ENCODE data around the gene ENPP3. TPM values are rescaled to one million over a fixed set of nuclear protein-coding genes. Genes with fewer than 3 reads are reported as not detected.

The ENPP3 gene
- total RNA-seq, result 1.4 and 2.3 TPM in 2 replicates

- intact Hi-C loops (cut with micrococcal nuclease), result no loop called here
- peaks cover 1% of the 10 kb centered on the region for H3K4me1 Mint-ChIP-seq
- DNase-seq, result no peak
- H3K9me3 Mint-ChIP-seq, result no peaks in the 10 kb centered on the region
- no peaks in the 10 kb centered on the region for H3K36me3 Mint-ChIP-seq (ENCODE audit: low read depth)
- H3K4me3 Mint-ChIP-seq, result no peak within 1 kb of the TSS
- no peaks in the 10 kb centered on the region for H3K27me3 Mint-ChIP-seq
- H3K27ac Mint-ChIP-seq, result no peak within 1 kb of the TSS
These were observed at the start of gene ENPP3 for GRCh38 chr6:131636880-131637792. ENPP3 (plus strand) TSS chr6:131637302; CDS start chr6:131637385, 83 bp downstream.

- no peak overlapping the region for H3K27ac Mint-ChIP-seq
- DNase-seq, result no peak
- intact Hi-C loops (cut with micrococcal nuclease), result no loop called here
These were observed 49.2 kb upstream of the ENPP3 start for GRCh38 chr6:131587909-131588308.

GRCh38 chr6:131588643-131589042 is 48.5 kb upstream of the ENPP3 start:
- H3K4me1 Mint-ChIP-seq, result peaks cover 2% of the 10 kb centered on the region
- H3K27ac Mint-ChIP-seq, result peak overlapping the region; percentile 6
- peaks cover 32% of the 10 kb centered on the region for H3K36me3 Mint-ChIP-seq (ENCODE audit: low read depth)
- H3K9me3 Mint-ChIP-seq, result no peaks in the 10 kb centered on the region
- no peak overlapping the region for H3K4me3 Mint-ChIP-seq
- H3K27me3 Mint-ChIP-seq, result no peaks in the 10 kb centered on the region
- intact Hi-C loops (cut with micrococcal nuclease), result no loop called here
- no peak for DNase-seq

More at GRCh38 chr6:131587909-131588308, 49.2 kb upstream of the ENPP3 start:
- no peaks in the 10 kb centered on the region for H3K27me3 Mint-ChIP-seq
- H3K9me3 Mint-ChIP-seq, result no peaks in the 10 kb centered on the region
- H3K36me3 Mint-ChIP-seq (ENCODE audit: low read depth), result peaks cover 33% of the 10 kb centered on the region
- H3K4me1 Mint-ChIP-seq, result peaks cover 2% of the 10 kb centered on the region
- H3K4me3 Mint-ChIP-seq, result no peak overlapping the region

- no peaks in the 10 kb centered on the region for H3K9me3 Mint-ChIP-seq
- H3K36me3 Mint-ChIP-seq (ENCODE audit: low read depth), result peaks cover 43% of the 10 kb centered on the region
- H3K4me1 Mint-ChIP-seq, result peaks cover 2% of the 10 kb centered on the region
- H3K27ac Mint-ChIP-seq, result no peak overlapping the region
- intact Hi-C loops (cut with micrococcal nuclease), result loop anchor here (5.0 kb wide), 1 partner anchor 34 kb away; the partner anchor contains the start of gene MED23
- no peak for DNase-seq
- H3K27me3 Mint-ChIP-seq, result no peaks in the 10 kb centered on the region
- H3K4me3 Mint-ChIP-seq, result no peak overlapping the region
These were observed 44.2 kb upstream of the ENPP3 start for GRCh38 chr6:131592935-131593334.

- peaks cover 47% of the 10 kb centered on the region for H3K36me3 Mint-ChIP-seq (ENCODE audit: low read depth)
These were observed 43.0 kb upstream of the ENPP3 start for GRCh38 chr6:131594074-131594473.

GRCh38 chr6:131597446-131597845 is 39.7 kb upstream of the ENPP3 start:
- intact Hi-C loops (cut with micrococcal nuclease), result no loop called here
- no peak for DNase-seq
- H3K36me3 Mint-ChIP-seq (ENCODE audit: low read depth), result peaks cover 49% of the 10 kb centered on the region

More at GRCh38 chr6:131594074-131594473, 43.0 kb upstream of the ENPP3 start:
- Mint-ChIP-seq H3K4me1 (no peaks in the 10 kb centered on the region), H3K4me3 (no peak overlapping the region), H3K27me3 (no peaks in the 10 kb centered on the region), H3K9me3 (no peaks in the 10 kb centered on the region), H3K27ac (no peak overlapping the region)
- no peak for DNase-seq
- intact Hi-C loops (cut with micrococcal nuclease), result loop anchor here (5.0 kb wide), 1 partner anchor 33 kb away; the partner anchor contains the start of gene MED23

GRCh38 chr6:131600716-131601115 is 36.4 kb upstream of the ENPP3 start:
- H3K36me3 Mint-ChIP-seq (ENCODE audit: low read depth), result peaks cover 48% of the 10 kb centered on the region
- H3K27me3 Mint-ChIP-seq, result no peaks in the 10 kb centered on the region
- H3K4me1 Mint-ChIP-seq, result no peaks in the 10 kb centered on the region
- no peak overlapping the region for H3K27ac Mint-ChIP-seq
- no peaks in the 10 kb centered on the region for H3K9me3 Mint-ChIP-seq
- H3K4me3 Mint-ChIP-seq, result no peak overlapping the region
- no peak for DNase-seq
- intact Hi-C loops (cut with micrococcal nuclease), result no loop called here

More at GRCh38 chr6:131597446-131597845, 39.7 kb upstream of the ENPP3 start:
- no peaks in the 10 kb centered on the region for H3K4me1 Mint-ChIP-seq
- no peak overlapping the region for H3K27ac Mint-ChIP-seq
- H3K4me3 Mint-ChIP-seq, result no peak overlapping the region
- H3K9me3 Mint-ChIP-seq, result no peaks in the 10 kb centered on the region
- H3K27me3 Mint-ChIP-seq, result no peaks in the 10 kb centered on the region

GRCh38 chr6:131602781-131603312 is 34.3 kb upstream of the ENPP3 start:
- Mint-ChIP-seq H3K27me3 (no peaks in the 10 kb centered on the region), H3K4me3 (no peak overlapping the region), H3K36me3 (ENCODE audit: low read depth) (peaks cover 48% of the 10 kb centered on the region), H3K9me3 (no peaks in the 10 kb centered on the region), H3K4me1 (no peaks in the 10 kb centered on the region), H3K27ac (no peak overlapping the region)
- DNase-seq, result no peak
- intact Hi-C loops (cut with micrococcal nuclease), result no loop called here

GRCh38 chr6:131613296-131613925 is 23.7 kb upstream of the ENPP3 start:
- no peak overlapping the region for H3K4me3 Mint-ChIP-seq
- no peaks in the 10 kb centered on the region for H3K27me3 Mint-ChIP-seq
- DNase-seq, result no peak
- no peak overlapping the region for H3K27ac Mint-ChIP-seq
- intact Hi-C loops (cut with micrococcal nuclease), result no loop called here
- H3K4me1 Mint-ChIP-seq, result peaks cover 2% of the 10 kb centered on the region
- no peaks in the 10 kb centered on the region for H3K9me3 Mint-ChIP-seq
- peaks cover 35% of the 10 kb centered on the region for H3K36me3 Mint-ChIP-seq (ENCODE audit: low read depth)

GRCh38 chr6:131615275-131615674 is 21.8 kb upstream of the ENPP3 start:
- H3K27me3 Mint-ChIP-seq, result no peaks in the 10 kb centered on the region
- H3K36me3 Mint-ChIP-seq (ENCODE audit: low read depth), result peaks cover 32% of the 10 kb centered on the region
- no peak for DNase-seq
- intact Hi-C loops (cut with micrococcal nuclease), result no loop called here
- no peaks in the 10 kb centered on the region for H3K9me3 Mint-ChIP-seq
- H3K4me3 Mint-ChIP-seq, result no peak overlapping the region
- no peak overlapping the region for H3K27ac Mint-ChIP-seq
- peaks cover 2% of the 10 kb centered on the region for H3K4me1 Mint-ChIP-seq

- Mint-ChIP-seq H3K9me3 (no peaks in the 10 kb centered on the region), H3K36me3 (ENCODE audit: low read depth) (peaks cover 19% of the 10 kb centered on the region), H3K27ac (peak within 1 kb of the TSS; percentile 92), H3K27me3 (no peaks in the 10 kb centered on the region), H3K4me3 (peak within 1 kb of the TSS; percentile 97), H3K4me1 (peaks cover 22% of the 10 kb centered on the region)
- DNase-seq, result peak; percentile 99
- intact Hi-C loops (cut with micrococcal nuclease), result loop anchor here (1.0 to 5.0 kb wide), 7 partner anchors 36 to 1184 kb away; partner anchors contain the start of genes EPB41L2 and RPS12
These were observed 9.1 kb upstream of the ENPP3 start, which contains the start of gene MED23 for GRCh38 chr6:131627724-131628682. MED23 (minus strand) TSS chr6:131628242; CDS start chr6:131628049, 193 bp downstream.

GRCh38 chr6:131628726-131629125 is 8.4 kb upstream of the ENPP3 start:
- Mint-ChIP-seq H3K4me1 (peaks cover 22% of the 10 kb centered on the region), H3K9me3 (no peaks in the 10 kb centered on the region), H3K36me3 (ENCODE audit: low read depth) (peaks cover 12% of the 10 kb centered on the region), H3K27me3 (no peaks in the 10 kb centered on the region), H3K4me3 (peak overlapping the region; percentile 97), H3K27ac (peak overlapping the region; percentile 82)
- DNase-seq, result no peak
- intact Hi-C loops (cut with micrococcal nuclease), result loop anchor here (1.0 to 5.0 kb wide), 6 partner anchors 36 to 1184 kb away; partner anchors contain the start of gene RPS12

GRCh38 chr6:131629651-131630050 is 7.5 kb upstream of the ENPP3 start:
- intact Hi-C loops (cut with micrococcal nuclease), result loop anchor here (5.0 kb wide), 3 partner anchors 37 to 1183 kb away; partner anchors contain the start of gene RPS12
- H3K36me3 Mint-ChIP-seq (ENCODE audit: low read depth), result peaks cover 6% of the 10 kb centered on the region
- no peak overlapping the region for H3K27ac Mint-ChIP-seq
- H3K4me1 Mint-ChIP-seq, result peaks cover 21% of the 10 kb centered on the region
- no peaks in the 10 kb centered on the region for H3K9me3 Mint-ChIP-seq
- H3K27me3 Mint-ChIP-seq, result no peaks in the 10 kb centered on the region
- H3K4me3 Mint-ChIP-seq, result no peak overlapping the region
- DNase-seq, result no peak
